K562 (cell line): Measurements from ENCODE around the gene COA3. TPM values are rescaled to one million over a fixed set of nuclear protein-coding genes. Genes with fewer than 3 reads are reported as not detected.
A peak's percentile ranks its signal among the peaks of the same experiment; 100 is the strongest.

ENCODE experiments used
- CREM ChIP-seq: IDR thresholded peaks from 2 replicates; pipeline ENCODE4 v1.6.1; 2014; ENCODE audit warnings: antibody characterized with exemption, low read depth
- DPF2 ChIP-seq: fragments of 450-650 bp; IDR thresholded peaks from 2 replicates; pipeline ENCODE4 v1.6.1; 2016
- EGR1 ChIP-seq: fragments of 450-650 bp; conservative IDR thresholded peaks from 2 replicates; pipeline ENCODE4 v1.6.1; 2017; ENCODE audit warnings: mild to moderate bottlenecking
- EP300 ChIP-seq: IDR thresholded peaks from 2 replicates; pipeline ENCODE4 v1.6.1; 2012; ENCODE audit warnings: low read length, improper control_type of control experiment
- FUS ChIP-seq: fragments of 200-400 bp; formaldehyde crosslinking; optimal IDR thresholded peaks from 2 replicates; pipeline ENCODE3; 2017; ENCODE audit warnings: low read depth, low read length
- HOMEZ ChIP-seq: fragments of 250-450 bp; sonication (Bioruptor Pico); IDR thresholded peaks from 2 replicates; pipeline ENCODE4 v1.4.0; 2020; ENCODE audit warnings: mild to moderate bottlenecking, moderate library complexity
- POLR2AphosphoS5 ChIP-seq: IDR thresholded peaks from 2 replicates; pipeline ENCODE4 v1.6.1; 2011; ENCODE audit warnings: mild to moderate bottlenecking, low read depth, low read length, moderate library complexity; ENCODE audit not compliant: control insufficient read depth, insufficient read depth
- POLR2H ChIP-seq: IDR thresholded peaks from 2 replicates; pipeline ENCODE4 v1.6.1; 2016; ENCODE audit warnings: missing genetic modification characterization, low read depth, mild to moderate bottlenecking, control low read depth, missing compliant biosample characterization, moderate library complexity
- PTBP1 ChIP-seq: fragments of 200-400 bp; formaldehyde crosslinking; IDR thresholded peaks from 2 replicates; pipeline ENCODE4 v1.6.1; 2017; ENCODE audit warnings: low read depth, low read length
- RCOR1 ChIP-seq, 2 experiments: IDR thresholded peaks; 2 replicates each; pipeline ENCODE4 v1.6.1; 2012; ENCODE audit warnings: low read depth in 2 of 2, low read length in 2 of 2, borderline replicate concordance in 1 of 2, improper control_type of control experiment in 1 of 2
- SETDB1 ChIP-seq: IDR thresholded peaks from one replicate; pipeline ENCODE4 v1.6.1; 2012; ENCODE audit warnings: low read length, control low read depth, inconsistent platforms
- SMAD4 ChIP-seq: fragments of 250-450 bp; sonication (Bioruptor Pico); conservative IDR thresholded peaks from 2 replicates; pipeline ENCODE4 v1.8.0; 2021; ENCODE audit warnings: inconsistent platforms, mild to moderate bottlenecking, moderate library complexity
- STAT5A ChIP-seq: IDR thresholded peaks from 2 replicates; pipeline ENCODE4 v1.6.1; 2012; ENCODE audit warnings: low read length, inconsistent platforms, borderline replicate concordance
- TBL1XR1 ChIP-seq, 2 experiments: IDR thresholded peaks; 2 replicates each; pipeline ENCODE4 v1.6.1; 2012; ENCODE audit warnings: improper control_type of control experiment in 2 of 2, low read length in 2 of 2, mild to moderate bottlenecking in 1 of 2
- TGIF2 ChIP-seq: sonication (generic); formaldehyde crosslinking; IDR thresholded peaks from 2 replicates; pipeline ENCODE4 v1.8.1; 2022; ENCODE audit warnings: mild to moderate bottlenecking, missing genetic modification reagents, moderate library complexity
- THAP12 ChIP-seq: fragments of 250-450 bp; sonication (Bioruptor Pico); IDR thresholded peaks from 2 replicates; pipeline ENCODE4 v1.9.0; 2021; ENCODE audit warnings: mild to moderate bottlenecking, inconsistent platforms
- ZFP36 ChIP-seq: fragments of 150-350 bp; IDR thresholded peaks from 2 replicates; pipeline ENCODE4 v1.6.1; 2018; ENCODE audit warnings: low read length, low read depth; ENCODE audit not compliant: partially characterized antibody
- ZNF146 ChIP-seq: IDR thresholded peaks from one replicate; pipeline ENCODE4 v1.6.1; 2018; ENCODE audit warnings: missing compliant biosample characterization; ENCODE audit not compliant: unreplicated experiment
- ZNF24 ChIP-seq: fragments of 450-650 bp; IDR thresholded peaks from 2 replicates; pipeline ENCODE4 v1.6.1; 2016
- polyA plus RNA-seq, 8 experiments: library from polyadenylated mRNA; depleted of rRNA in 4 of 8; stranded (reverse) in 5 of 8; unstranded in 3 of 8; fragments of >200 nt; fragmentation: Nextera tagmentation in 2 of 8; fragmentation: Illumina TruSeq in 1 of 8; extraction: Ambion mirVana in 2 of 8; extraction: Trizol in 1 of 8; gene quantifications; 2 replicates each; pipeline versions ENCODE4 v1.2.1 to v1.2.3, GENCODE V29; 2011 to 2014; ENCODE audit warnings: inconsistent platforms in 1 of 8, missing spikeins in 1 of 8
- total RNA-seq, 7 experiments: library from RNA; depleted of rRNA in 6 of 7; stranded (reverse); fragments of >200 nt in 6 of 7; fragmentation: Illumina TruSeq in 2 of 7; extraction: Trizol in 2 of 7; gene quantifications; 2 replicates each; pipeline versions ENCODE4 v1.2.1 to v1.2.3, GENCODE V29; 2011 to 2021; ENCODE audit warnings: low replicate concordance in 1 of 7
- TF ChIP-seq, protein P1 (sequence below): sonication (generic); formaldehyde crosslinking; IDR thresholded peaks from 2 replicates; pipeline ENCODE4 v1.8.0; 2022; ENCODE audit warnings: missing genetic modification reagents, mild to moderate bottlenecking, borderline replicate concordance
- TF ChIP-seq, protein P2 (sequence below): sonication (generic); formaldehyde crosslinking; IDR thresholded peaks from 2 replicates; pipeline ENCODE4 v1.8.1; 2023; ENCODE audit warnings: mild to moderate bottlenecking, missing genetic modification reagents

COA3 gene
- total and polyA plus RNA-seq, 9 of the 15 experiments (the other 6 are each of a cell fraction or from before 2014, with no cell fraction given) = 49.6 to 153 (median 61.4) TPM

DNA sequence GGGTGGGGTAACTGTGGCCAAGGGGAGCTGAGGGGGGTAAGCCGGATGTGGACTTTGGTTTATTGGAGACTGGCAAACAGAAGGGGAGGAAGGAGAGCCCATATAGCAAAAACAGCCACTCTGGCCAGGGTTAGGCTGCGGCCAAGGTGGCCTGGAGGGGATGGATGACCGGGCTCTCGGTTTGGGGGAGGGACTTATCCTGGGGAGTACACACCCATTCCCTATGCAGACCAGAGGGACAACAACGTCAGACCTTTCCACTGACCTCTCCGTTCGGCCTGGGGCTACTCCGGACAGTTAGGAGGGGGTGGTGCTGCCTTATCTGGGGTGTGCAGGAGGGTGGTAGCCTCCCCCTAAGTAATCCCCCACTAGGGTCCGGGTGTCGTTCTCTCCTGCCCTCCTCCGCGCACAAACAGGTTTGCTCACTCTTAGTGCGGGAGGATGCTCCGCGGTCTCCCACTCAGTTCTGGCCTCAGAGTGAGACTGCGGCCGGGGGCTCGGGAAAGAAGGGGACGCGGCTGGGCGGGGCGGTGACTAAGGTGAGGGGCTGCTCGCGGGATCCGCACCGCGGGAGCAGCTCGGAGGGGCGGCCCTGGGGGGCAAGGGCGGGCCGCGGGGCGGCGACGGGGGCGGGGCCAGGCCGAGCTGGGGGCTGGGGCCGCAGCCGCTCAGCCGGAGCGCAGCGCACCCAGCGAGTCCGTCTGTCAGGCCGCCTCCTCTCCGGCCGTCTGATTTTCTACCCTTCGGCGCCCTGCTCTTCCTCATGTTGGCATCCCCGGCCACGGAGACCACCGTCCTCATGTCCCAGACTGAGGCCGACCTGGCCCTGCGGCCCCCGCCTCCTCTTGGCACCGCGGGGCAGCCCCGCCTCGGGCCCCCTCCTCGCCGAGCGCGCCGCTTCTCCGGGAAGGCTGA lies 18.3 kb downstream of the COA3 start, which contains the start of gene WNK4 (continued):
- TF ChIP-seq THAP12 (CRISPR knock-in tag) = 0 out of 2 replicates have a peak, but pooled peaks have one; percentile 25
- no peak for TF ChIP-seq POLR2H
- TF ChIP-seq RCOR1 (IDR thresholded peaks at IDR 0.05; ENCODE audit: borderline replicate concordance in 1 of 2, low read depth in 2 of 2, low read length in 2 of 2) = peak; percentile 12 to 90; a peak in 3 of 4 replicates
- TF ChIP-seq CREM = peak; percentile 83
- peak; percentile 92 for TF ChIP-seq POLR2AphosphoS5
- no peak for TF ChIP-seq FUS
- no peak for TF ChIP-seq ZNF24
- TF ChIP-seq HOMEZ = no peak
- no peak for TF ChIP-seq SETDB1
- peak; percentile 88 for TF ChIP-seq STAT5A
- peak; percentile 76 for TF ChIP-seq SMAD4 (CRISPR knock-in tag)
- TF ChIP-seq, protein P1, sequence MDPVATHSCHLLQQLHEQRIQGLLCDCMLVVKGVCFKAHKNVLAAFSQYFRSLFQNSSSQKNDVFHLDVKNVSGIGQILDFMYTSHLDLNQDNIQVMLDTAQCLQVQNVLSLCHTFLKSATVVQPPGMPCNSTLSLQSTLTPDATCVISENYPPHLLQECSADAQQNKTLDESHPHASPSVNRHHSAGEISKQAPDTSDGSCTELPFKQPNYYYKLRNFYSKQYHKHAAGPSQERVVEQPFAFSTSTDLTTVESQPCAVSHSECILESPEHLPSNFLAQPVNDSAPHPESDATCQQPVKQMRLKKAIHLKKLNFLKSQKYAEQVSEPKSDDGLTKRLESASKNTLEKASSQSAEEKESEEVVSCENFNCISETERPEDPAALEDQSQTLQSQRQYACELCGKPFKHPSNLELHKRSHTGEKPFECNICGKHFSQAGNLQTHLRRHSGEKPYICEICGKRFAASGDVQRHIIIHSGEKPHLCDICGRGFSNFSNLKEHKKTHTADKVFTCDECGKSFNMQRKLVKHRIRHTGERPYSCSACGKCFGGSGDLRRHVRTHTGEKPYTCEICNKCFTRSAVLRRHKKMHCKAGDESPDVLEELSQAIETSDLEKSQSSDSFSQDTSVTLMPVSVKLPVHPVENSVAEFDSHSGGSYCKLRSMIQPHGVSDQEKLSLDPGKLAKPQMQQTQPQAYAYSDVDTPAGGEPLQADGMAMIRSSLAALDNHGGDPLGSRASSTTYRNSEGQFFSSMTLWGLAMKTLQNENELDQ = no peak
- no peak for TF ChIP-seq ZFP36
- TF ChIP-seq ZNF146 (CRISPR knock-in tag) = no peak
- TF ChIP-seq EGR1 = peak; percentile 96
- TF ChIP-seq TGIF2 (CRISPR knock-in tag) = no peak
- TF ChIP-seq, protein P2, sequence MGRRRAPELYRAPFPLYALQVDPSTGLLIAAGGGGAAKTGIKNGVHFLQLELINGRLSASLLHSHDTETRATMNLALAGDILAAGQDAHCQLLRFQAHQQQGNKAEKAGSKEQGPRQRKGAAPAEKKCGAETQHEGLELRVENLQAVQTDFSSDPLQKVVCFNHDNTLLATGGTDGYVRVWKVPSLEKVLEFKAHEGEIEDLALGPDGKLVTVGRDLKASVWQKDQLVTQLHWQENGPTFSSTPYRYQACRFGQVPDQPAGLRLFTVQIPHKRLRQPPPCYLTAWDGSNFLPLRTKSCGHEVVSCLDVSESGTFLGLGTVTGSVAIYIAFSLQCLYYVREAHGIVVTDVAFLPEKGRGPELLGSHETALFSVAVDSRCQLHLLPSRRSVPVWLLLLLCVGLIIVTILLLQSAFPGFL (CRISPR knock-in tag) = no peak
- TF ChIP-seq EP300 = peak; percentile 94
- TF ChIP-seq PTBP1 = no peak
- TF ChIP-seq TBL1XR1 (IDR thresholded peaks at IDR 0.05; ENCODE audit: low read length in 2 of 2) = peak in 1 of 2 experiments; percentile 89; a peak in 2 of 4 replicates
- TF ChIP-seq DPF2 = peak; percentile 95
